ENCODE results near the gene PTEN. TPM values are rescaled to one million over a fixed set of nuclear protein-coding genes. Genes with fewer than 3 reads are reported as not detected.

Gene PTEN
- 32.0 to 52.8 TPM (median 38.7 TPM) in 5 replicates for total RNA-seq (2022; extraction: Qiagen RNA extraction)

GRCh38 chr10:87863053-87863943 is at the start of gene PTEN, which contains the start of gene KLLN:
Gene PTEN, plus strand, starts transcription at chr10:87863625. Its CDS starts 845 bp downstream, at chr10:87864470.
Gene KLLN, minus strand, starts transcription at chr10:87863533. Its CDS starts 1,046 bp downstream, at chr10:87862487.

GRCh38 chr10:87817609-87818504 is 45.6 kb upstream of the PTEN start, which contains the start of gene ATAD1:
Gene ATAD1, minus strand, starts transcription at chr10:87818226. Its CDS starts 3,627 bp downstream, at chr10:87814599.

Other genes starting within 250 kb of the PTEN start
- 18.8 to 20.5 TPM (median 19.7 TPM) in 5 replicates for gene PAPSS2, start 203.7 kb upstream of the PTEN start, total RNA-seq (2022; extraction: Qiagen RNA extraction)
- gene ATAD1, start 45.4 kb upstream of the PTEN start, total RNA-seq (2022; extraction: Qiagen RNA extraction): 32.2 to 54.0 TPM (median 39.8 TPM) in 5 replicates
- 0.45 to 0.56 TPM (median 0.50 TPM) in 5 replicates for gene KLLN, start 92 bp upstream of the PTEN start, total RNA-seq (2022; extraction: Qiagen RNA extraction)

Data from A549 treated with AZD2906 at 1 μM for 4 hours (cell line).